Fibroblast of peridontal ligament (primary cell): ENCODE data around the gene CYP2B6.
"Not testable (repeated sequence)": the region's sequence is repeated elsewhere in the genome, so short reads cannot be mapped to it uniquely, and the experiment has no call there.

Experiments
- DNase-seq: peaks from one replicate; pipeline ENCODE4 v3.0.0-alpha.2; 2010; ENCODE audit errors: extremely low read depth

Gene CYP2B6

GRCh38 chr19:40980743-40981442 is 10.2 kb upstream of the CYP2B6 start:
- not testable (repeated sequence) for DNase-seq

- DNase-seq, result no peak
Observed at GRCh38 chr19:40981591-40981990, 9.5 kb upstream of the CYP2B6 start.

GRCh38 chr19:40982594-40983101 is 8.4 kb upstream of the CYP2B6 start:
- peak; percentile 6 for DNase-seq

DNA sequence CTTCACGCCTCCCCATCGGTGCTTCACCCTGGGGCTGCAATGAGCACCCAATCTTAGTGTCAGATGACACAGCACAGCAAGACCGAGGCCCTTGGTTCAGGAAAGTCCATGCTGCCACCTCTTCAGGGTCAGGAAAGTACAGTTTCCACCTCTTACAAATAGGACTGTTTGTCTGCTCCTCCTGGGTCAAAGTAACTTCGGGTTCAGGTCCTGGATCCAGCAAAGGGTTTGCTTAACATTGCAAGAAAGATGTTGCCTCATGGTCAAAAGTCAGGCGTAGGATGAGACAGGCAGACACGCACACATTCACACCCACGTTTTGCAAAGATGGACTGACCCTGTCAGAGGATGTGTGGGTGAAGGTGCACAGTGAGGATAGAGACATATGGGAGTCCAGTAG is 1.6 kb upstream of the CYP2B6 start:
- DNase-seq, result no peak

GRCh38 chr19:40995355-40995754 is 4.3 kb downstream of the CYP2B6 start:
- DNase-seq, result no peak

GRCh38 chr19:40999018-40999417 is 7.9 kb downstream of the CYP2B6 start:
- not testable (repeated sequence) for DNase-seq

DNA sequence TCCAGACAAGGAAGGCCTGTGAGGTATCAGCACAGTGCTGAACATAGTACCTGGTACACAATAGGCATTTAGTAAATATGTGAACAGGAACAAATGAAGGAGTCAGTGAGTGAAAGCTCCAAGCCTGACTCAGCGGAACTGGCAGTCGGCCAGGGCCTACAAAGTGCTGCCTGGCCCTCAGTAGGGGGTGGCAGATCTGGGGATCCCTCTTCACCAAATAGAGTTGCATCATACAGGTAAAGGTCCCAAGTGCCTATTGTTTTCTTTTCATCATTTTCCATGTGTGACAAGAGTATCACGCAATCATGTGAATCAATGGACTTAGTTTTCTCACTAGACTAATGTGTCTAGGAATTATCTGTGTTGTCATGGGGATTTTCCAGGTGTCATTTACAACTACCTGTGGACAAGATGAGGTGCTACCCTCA is 9.2 kb downstream of the CYP2B6 start:
- no peak for DNase-seq

GRCh38 chr19:41001243-41001971 is 10.3 kb downstream of the CYP2B6 start:
- DNase-seq, result no peak

GRCh38 chr19:41003656-41004055 is 12.6 kb downstream of the CYP2B6 start:
- DNase-seq, result not testable (repeated sequence)

DNA sequence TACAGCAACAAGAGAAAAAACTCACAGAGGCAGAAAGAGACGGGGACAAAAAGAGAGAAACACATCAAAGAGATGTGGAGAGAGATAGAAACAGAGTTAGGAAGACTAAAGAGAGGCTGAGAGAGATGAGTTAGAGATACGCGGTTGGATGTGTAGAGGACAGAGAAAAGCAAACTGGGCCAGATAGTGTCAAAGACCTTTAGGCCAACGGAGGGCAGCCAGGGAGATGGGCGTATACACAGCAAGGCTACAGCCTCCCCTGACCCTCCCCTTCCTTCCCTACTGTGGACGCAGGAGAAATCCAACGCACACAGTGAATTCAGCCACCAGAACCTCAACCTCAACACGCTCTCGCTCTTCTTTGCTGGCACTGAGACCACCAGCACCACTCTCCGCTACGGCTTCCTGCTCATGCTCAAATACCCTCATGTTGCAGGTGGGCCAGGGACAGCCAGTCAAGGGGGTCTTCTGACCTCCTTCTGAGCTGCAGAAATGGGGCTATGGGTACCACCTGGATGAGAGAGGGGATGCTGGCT is 18.7 kb downstream of the CYP2B6 start:
- no peak for DNase-seq

DNA sequence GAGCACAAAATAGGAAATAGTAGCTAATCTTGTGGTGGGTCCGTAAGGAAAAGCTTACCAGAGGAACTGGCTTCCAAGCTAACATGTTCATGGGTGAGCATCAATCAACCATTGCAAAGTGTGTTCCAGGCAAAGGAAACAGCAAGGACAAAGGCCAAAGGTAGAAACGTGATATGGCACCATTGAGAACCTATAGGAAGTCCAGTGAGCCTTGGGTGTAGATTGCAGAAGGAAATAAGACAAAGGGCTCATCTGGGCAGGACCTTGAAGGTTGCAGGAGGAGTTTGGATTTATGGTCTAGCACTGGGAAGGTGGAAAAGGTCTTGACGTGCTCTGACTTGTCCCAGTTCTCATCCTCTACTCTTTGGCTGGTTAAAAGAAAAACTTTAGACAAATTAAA is 22.3 kb downstream of the CYP2B6 start:
- no peak for DNase-seq

- DNase-seq, result no peak
Observed at GRCh38 chr19:41014643-41015042, 23.6 kb downstream of the CYP2B6 start.

GRCh38 chr19:41016488-41017071 is 25.5 kb downstream of the CYP2B6 start:
- no peak for DNase-seq

- no peak for DNase-seq
Observed at GRCh38 chr19:41018736-41019290, 27.7 kb downstream of the CYP2B6 start.

GRCh38 chr19:41019346-41019745 is 28.3 kb downstream of the CYP2B6 start:
- DNase-seq, result no peak

- no peak for DNase-seq
Observed at GRCh38 chr19:41023193-41023592, 32.1 kb downstream of the CYP2B6 start.

DNA sequence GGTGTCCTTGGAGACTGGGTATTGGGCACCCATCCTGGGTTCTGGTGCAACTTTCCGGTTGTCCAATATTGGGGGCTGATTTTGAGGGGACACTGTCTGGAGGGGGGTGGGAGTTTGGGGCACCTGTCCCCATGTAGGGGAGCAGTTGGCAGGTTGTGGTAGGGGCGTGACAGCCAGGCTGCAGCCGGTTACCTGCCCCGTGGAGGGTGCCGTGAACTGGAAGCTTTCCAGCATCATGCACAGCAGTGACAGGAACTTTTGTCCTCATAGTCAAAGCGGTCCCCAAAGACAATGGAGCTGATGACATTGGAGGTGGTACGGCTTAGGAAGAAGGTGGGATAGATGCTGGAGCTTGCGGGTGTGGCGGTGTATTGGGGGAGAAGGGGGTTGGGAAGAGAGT is 34.3 kb downstream of the CYP2B6 start:
- DNase-seq, result no peak

- DNase-seq, result no peak
Observed at GRCh38 chr19:41025871-41026270, 34.8 kb downstream of the CYP2B6 start.

GRCh38 chr19:41027273-41027967 is 36.3 kb downstream of the CYP2B6 start:
- DNase-seq, result no peak

GRCh38 chr19:41029524-41030432 is 38.7 kb downstream of the CYP2B6 start:
- DNase-seq, result no peak
